Measurements from ENCODE around the gene VSTM5.
"Not testable (repeated sequence)": the region's sequence is repeated elsewhere in the genome, so short reads cannot be mapped to it uniquely, and the experiment has no call there.

Gene VSTM5

GRCh38 chr11:93850594-93851018 is at the start of gene VSTM5:
Gene VSTM5 (minus strand): TSS chr11:93850618. CDS start chr11:93850502, 116 bp downstream.
- no peak for DNase-seq (ENCODE audit: low read depth)

- DNase-seq (ENCODE audit: low read depth): no peak
Measured at GRCh38 chr11:93895106-93895862, 44.9 kb upstream of the VSTM5 start.

- no peak for DNase-seq (ENCODE audit: low read depth)
Measured at GRCh38 chr11:93890391-93891051, 40.1 kb upstream of the VSTM5 start.

GRCh38 chr11:93887111-93887510 is 36.7 kb upstream of the VSTM5 start:
- no peak for DNase-seq (ENCODE audit: low read depth)

- DNase-seq (ENCODE audit: low read depth): not testable (repeated sequence)
Measured at GRCh38 chr11:93879114-93879513, 28.7 kb upstream of the VSTM5 start.

GRCh38 chr11:93875637-93876036 is 25.2 kb upstream of the VSTM5 start:
- DNase-seq (ENCODE audit: low read depth): no peak

- no peak for DNase-seq (ENCODE audit: low read depth)
Measured at GRCh38 chr11:93871526-93871925, 21.1 kb upstream of the VSTM5 start.

GRCh38 chr11:93870616-93871015 is 20.2 kb upstream of the VSTM5 start:
- no peak for DNase-seq (ENCODE audit: low read depth)

GRCh38 chr11:93869830-93870229 is 19.4 kb upstream of the VSTM5 start:
- no peak for DNase-seq (ENCODE audit: low read depth)

GRCh38 chr11:93868404-93868803 is 18.0 kb upstream of the VSTM5 start:
- not testable (repeated sequence) for DNase-seq (ENCODE audit: low read depth)

- DNase-seq (ENCODE audit: low read depth): no peak
Measured at GRCh38 chr11:93861808-93862207, 11.4 kb upstream of the VSTM5 start.

GRCh38 chr11:93858121-93858775 is 7.8 kb upstream of the VSTM5 start:
- DNase-seq (ENCODE audit: low read depth): no peak

GRCh38 chr11:93857413-93858120 is 7.1 kb upstream of the VSTM5 start:
- no peak for DNase-seq (ENCODE audit: low read depth)

GRCh38 chr11:93852242-93852641 is 1.8 kb upstream of the VSTM5 start:
- DNase-seq (ENCODE audit: low read depth): no peak

- no peak for DNase-seq (ENCODE audit: low read depth)
Measured at GRCh38 chr11:93849751-93850593, 446 bp downstream of the VSTM5 start.

- DNase-seq (ENCODE audit: low read depth): no peak
Measured at GRCh38 chr11:93849201-93849600, 1.2 kb downstream of the VSTM5 start.

- no peak for DNase-seq (ENCODE audit: low read depth)
Measured at GRCh38 chr11:93846411-93846810, 4.0 kb downstream of the VSTM5 start.

GRCh38 chr11:93845181-93846092 is 5.0 kb downstream of the VSTM5 start:
- no peak for DNase-seq (ENCODE audit: low read depth)

- no peak for DNase-seq (ENCODE audit: low read depth)
Measured at GRCh38 chr11:93844568-93844967, 5.8 kb downstream of the VSTM5 start.

- DNase-seq (ENCODE audit: low read depth): no peak
Measured at GRCh38 chr11:93843906-93844305, 6.5 kb downstream of the VSTM5 start.

Measured in stimulated activated CD4-positive, alpha-beta T cell treated with anti-CD3 and anti-CD28 coated beads, Interleukin-2, amount 100 ng/mL, for 4 hours (primary cell).